K562 (cell line): ENCODE results near the gene NME4. TPM values are rescaled to one million over a fixed set of nuclear protein-coding genes. Genes with fewer than 3 reads are reported as not detected.

Experiments
- BMI1 ChIP-seq: fragments of 150-350 bp; IDR thresholded peaks from 2 replicates; pipeline ENCODE4 v1.6.1; 2014; ENCODE audit warnings: low read length
- CEBPB ChIP-seq: fragments of 450-650 bp; IDR thresholded peaks from 2 replicates; pipeline ENCODE4 v1.6.1; 2016; ENCODE audit warnings: missing genetic modification characterization, missing compliant biosample characterization
- CTCF ChIP-seq, 3 experiments: IDR thresholded peaks in 2 of 3; conservative IDR thresholded peaks in 1 of 3; 2 replicates each; pipeline ENCODE4 v1.5.1; 2011 to 2012; ENCODE audit warnings: low read length in 3 of 3, mild to moderate bottlenecking in 3 of 3, control low read depth in 2 of 3, improper control_type of control experiment in 1 of 3, inconsistent platforms in 1 of 3, low read depth in 1 of 3, mixed read lengths in 1 of 3, moderate library complexity in 1 of 3; ENCODE audit not compliant: insufficient read depth in 2 of 3
- HNRNPH1 ChIP-seq: fragments of 200-400 bp; formaldehyde crosslinking; optimal IDR thresholded peaks from 2 replicates; pipeline ENCODE3; 2017; ENCODE audit warnings: low read depth, mild to moderate bottlenecking, low read length, moderate library complexity
- KLF13 ChIP-seq: fragments of 450-650 bp; IDR thresholded peaks from 2 replicates; pipeline ENCODE4 v1.6.1; 2016; ENCODE audit warnings: missing genetic modification characterization, low read depth, mild to moderate bottlenecking, missing compliant biosample characterization, moderate library complexity, borderline replicate concordance
- LEF1 ChIP-seq: fragments of 450-650 bp; IDR thresholded peaks from 2 replicates; pipeline ENCODE4 v1.6.1; 2016; ENCODE audit warnings: mild to moderate bottlenecking
- MTA3 ChIP-seq: fragments of 450-650 bp; formaldehyde crosslinking; IDR thresholded peaks from 2 replicates; pipeline ENCODE4 v1.6.1; 2017; ENCODE audit warnings: mild to moderate bottlenecking, borderline replicate concordance
- PCBP1 ChIP-seq: fragments of 200-400 bp; formaldehyde crosslinking; IDR thresholded peaks from 2 replicates; pipeline ENCODE4 v1.6.1; 2018; ENCODE audit warnings: mild to moderate bottlenecking, low read depth, low read length; ENCODE audit not compliant: poor library complexity, severe bottlenecking
- POLR3A ChIP-seq: IDR thresholded peaks from 2 replicates; pipeline ENCODE4 v1.6.1; 2011; ENCODE audit warnings: borderline replicate concordance, mild to moderate bottlenecking, moderate library complexity; ENCODE audit not compliant: insufficient read length, insufficient read depth; ENCODE audit errors: extremely low read depth
- SRF ChIP-seq, 2 experiments: fragments of 250-450, 450-650 bp in 1 of 2; sonication (Bioruptor Pico) in 1 of 2; sonication (generic) in 1 of 2; formaldehyde crosslinking; IDR thresholded peaks; 2 replicates each; pipeline versions ENCODE4 v1.5.0 to v1.5.1; 2020 to 2022; ENCODE audit warnings: mild to moderate bottlenecking in 1 of 2, missing genetic modification reagents in 1 of 2
- SRSF1 ChIP-seq: fragments of 200-400 bp; formaldehyde crosslinking; IDR thresholded peaks from 2 replicates; pipeline ENCODE4 v1.6.1; 2017; ENCODE audit warnings: mild to moderate bottlenecking, low read depth, low read length, moderate library complexity
- TSC22D4 ChIP-seq: fragments of 450-650 bp; IDR thresholded peaks from 2 replicates; pipeline ENCODE4 v1.6.1; 2016; ENCODE audit warnings: missing genetic modification characterization, missing biosample characterization, control low read depth
- ZC3H8 ChIP-seq: fragments of 450-650 bp; IDR thresholded peaks from 2 replicates; pipeline ENCODE4 v1.6.1; 2017
- ZKSCAN3 ChIP-seq: fragments of 250-450 bp; sonication (Bioruptor Pico); IDR thresholded peaks from 2 replicates; pipeline ENCODE4 v1.4.0; 2020
- ZNF232 ChIP-seq: sonication (generic); formaldehyde crosslinking; IDR thresholded peaks from 2 replicates; pipeline ENCODE4 v1.8.0; 2022; ENCODE audit warnings: mild to moderate bottlenecking, missing genetic modification reagents
- ZNF707 ChIP-seq: fragments of 250-450 bp; sonication (Bioruptor Pico); conservative IDR thresholded peaks from 2 replicates; pipeline ENCODE4 v1.8.0; 2022; ENCODE audit warnings: inconsistent platforms, mild to moderate bottlenecking, moderate library complexity
- polyA plus RNA-seq, 8 experiments: library from polyadenylated mRNA; depleted of rRNA in 4 of 8; stranded (reverse) in 5 of 8; unstranded in 3 of 8; fragments of >200 nt; fragmentation: Nextera tagmentation in 2 of 8; fragmentation: Illumina TruSeq in 1 of 8; extraction: Ambion mirVana in 2 of 8; extraction: Trizol in 1 of 8; gene quantifications; 2 replicates each; pipeline versions ENCODE4 v1.2.1 to v1.2.3, GENCODE V29; 2011 to 2014; ENCODE audit warnings: inconsistent platforms in 1 of 8, missing spikeins in 1 of 8
- total RNA-seq, 7 experiments: library from RNA; depleted of rRNA in 6 of 7; stranded (reverse); fragments of >200 nt in 6 of 7; fragmentation: Illumina TruSeq in 2 of 7; extraction: Trizol in 2 of 7; gene quantifications; 2 replicates each; pipeline versions ENCODE4 v1.2.1 to v1.2.3, GENCODE V29; 2011 to 2021; ENCODE audit warnings: low replicate concordance in 1 of 7
- TF ChIP-seq, protein P1 (sequence below): fragments of 200-800 bp; sonication (Bioruptor generic); IDR thresholded peaks from 2 replicates; pipeline ENCODE4 v1.6.1; 2017; ENCODE audit warnings: missing genetic modification characterization, missing compliant biosample characterization
- TF ChIP-seq, protein P2 (sequence below): sonication (generic); formaldehyde crosslinking; IDR thresholded peaks from 2 replicates; pipeline ENCODE4 v1.8.1; 2023; ENCODE audit warnings: missing genetic modification reagents, mild to moderate bottlenecking, borderline replicate concordance

Gene NME4
- total and polyA plus RNA-seq, 9 of the 15 experiments (the other 6 are each of a cell fraction or from before 2014, with no cell fraction given), result 15.4 to 264 (median 139) TPM

- TF ChIP-seq CTCF (IDR thresholded peaks at IDR 0.05 in 2 of 3, conservative IDR thresholded peaks at IDR 0.05 in 1 of 3; ENCODE audit: insufficient read depth in 2 of 3, low read depth in 1 of 3, low read length in 3 of 3) (peak; percentile 36 to 50 (median 44); a peak in 4 of 6 replicates), ZNF707 (CRISPR knock-in tag) (no peak), PCBP1 (no peak), LEF1 (no peak), ZC3H8 (no peak), ZKSCAN3 (CRISPR knock-in tag) (no peak), KLF13 (tag) (no peak), TSC22D4 (tag) (no peak), SRSF1 (no peak), SRF (CRISPR knock-in tag; IDR thresholded peaks at IDR 0.05) (peak in 1 of 2 experiments; percentile 40; a peak in 1 of 4 replicates), POLR3A (no peak), HNRNPH1 (no peak), BMI1 (no peak), CEBPB (tag) (no peak), MTA3 (peak; percentile 84; the same call in 1 of the 2 replicates), ZNF232 (CRISPR knock-in tag) (no peak)
- TF ChIP-seq, protein P1, sequence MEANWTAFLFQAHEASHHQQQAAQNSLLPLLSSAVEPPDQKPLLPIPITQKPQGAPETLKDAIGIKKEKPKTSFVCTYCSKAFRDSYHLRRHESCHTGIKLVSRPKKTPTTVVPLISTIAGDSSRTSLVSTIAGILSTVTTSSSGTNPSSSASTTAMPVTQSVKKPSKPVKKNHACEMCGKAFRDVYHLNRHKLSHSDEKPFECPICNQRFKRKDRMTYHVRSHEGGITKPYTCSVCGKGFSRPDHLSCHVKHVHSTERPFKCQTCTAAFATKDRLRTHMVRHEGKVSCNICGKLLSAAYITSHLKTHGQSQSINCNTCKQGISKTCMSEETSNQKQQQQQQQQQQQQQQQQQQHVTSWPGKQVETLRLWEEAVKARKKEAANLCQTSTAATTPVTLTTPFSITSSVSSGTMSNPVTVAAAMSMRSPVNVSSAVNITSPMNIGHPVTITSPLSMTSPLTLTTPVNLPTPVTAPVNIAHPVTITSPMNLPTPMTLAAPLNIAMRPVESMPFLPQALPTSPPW (CRISPR knock-in tag), result peak; percentile 49
- TF ChIP-seq, protein P2, sequence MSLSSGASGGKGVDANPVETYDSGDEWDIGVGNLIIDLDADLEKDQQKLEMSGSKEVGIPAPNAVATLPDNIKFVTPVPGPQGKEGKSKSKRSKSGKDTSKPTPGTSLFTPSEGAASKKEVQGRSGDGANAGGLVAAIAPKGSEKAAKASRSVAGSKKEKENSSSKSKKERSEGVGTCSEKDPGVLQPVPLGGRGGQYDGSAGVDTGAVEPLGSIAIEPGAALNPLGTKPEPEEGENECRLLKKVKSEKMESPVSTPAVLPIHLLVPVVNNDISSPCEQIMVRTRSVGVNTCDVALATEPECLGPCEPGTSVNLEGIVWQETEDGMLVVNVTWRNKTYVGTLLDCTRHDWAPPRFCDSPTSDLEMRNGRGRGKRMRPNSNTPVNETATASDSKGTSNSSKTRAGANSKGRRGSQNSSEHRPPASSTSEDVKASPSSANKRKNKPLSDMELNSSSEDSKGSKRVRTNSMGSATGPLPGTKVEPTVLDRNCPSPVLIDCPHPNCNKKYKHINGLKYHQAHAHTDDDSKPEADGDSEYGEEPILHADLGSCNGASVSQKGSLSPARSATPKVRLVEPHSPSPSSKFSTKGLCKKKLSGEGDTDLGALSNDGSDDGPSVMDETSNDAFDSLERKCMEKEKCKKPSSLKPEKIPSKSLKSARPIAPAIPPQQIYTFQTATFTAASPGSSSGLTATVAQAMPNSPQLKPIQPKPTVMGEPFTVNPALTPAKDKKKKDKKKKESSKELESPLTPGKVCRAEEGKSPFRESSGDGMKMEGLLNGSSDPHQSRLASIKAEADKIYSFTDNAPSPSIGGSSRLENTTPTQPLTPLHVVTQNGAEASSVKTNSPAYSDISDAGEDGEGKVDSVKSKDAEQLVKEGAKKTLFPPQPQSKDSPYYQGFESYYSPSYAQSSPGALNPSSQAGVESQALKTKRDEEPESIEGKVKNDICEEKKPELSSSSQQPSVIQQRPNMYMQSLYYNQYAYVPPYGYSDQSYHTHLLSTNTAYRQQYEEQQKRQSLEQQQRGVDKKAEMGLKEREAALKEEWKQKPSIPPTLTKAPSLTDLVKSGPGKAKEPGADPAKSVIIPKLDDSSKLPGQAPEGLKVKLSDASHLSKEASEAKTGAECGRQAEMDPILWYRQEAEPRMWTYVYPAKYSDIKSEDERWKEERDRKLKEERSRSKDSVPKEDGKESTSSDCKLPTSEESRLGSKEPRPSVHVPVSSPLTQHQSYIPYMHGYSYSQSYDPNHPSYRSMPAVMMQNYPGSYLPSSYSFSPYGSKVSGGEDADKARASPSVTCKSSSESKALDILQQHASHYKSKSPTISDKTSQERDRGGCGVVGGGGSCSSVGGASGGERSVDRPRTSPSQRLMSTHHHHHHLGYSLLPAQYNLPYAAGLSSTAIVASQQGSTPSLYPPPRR, result no peak
These were observed 28.2 kb downstream of the NME4 start, which contains the start of gene RAB11FIP3 (continued) for GRCh38 chr16:425082-425718.
